H9 (cell line): Measurements from ENCODE around the gene ZFYVE19. TPM values are rescaled to one million over a fixed set of nuclear protein-coding genes. Genes with fewer than 3 reads are reported as not detected.

Experiments used
- DNase-seq: peaks from one replicate; pipeline ENCODE4 v3.0.0-alpha.2; 2017
- H2AFZ ChIP-seq: one replicate; pipeline ENCODE4 v1.6.1; 2013; ENCODE audit warnings: mild to moderate bottlenecking, low read length, control low read depth, moderate library complexity
- H2AK5ac ChIP-seq: 2 replicates; pipeline ENCODE4 v1.6.1; 2013; ENCODE audit warnings: low read length, control low read depth, mixed read lengths; ENCODE audit not compliant: insufficient read length
- H2BK120ac ChIP-seq: one replicate; pipeline ENCODE4 v1.6.1; 2013; ENCODE audit warnings: low read depth, mild to moderate bottlenecking, low read length, control low read depth, inconsistent platforms; ENCODE audit not compliant: poor library complexity, severe bottlenecking
- H2BK12ac ChIP-seq: 2 replicates; pipeline ENCODE4 v1.6.1; 2013; ENCODE audit warnings: low read length, control low read depth, mixed read lengths, low read depth; ENCODE audit not compliant: insufficient read length
- H2BK15ac ChIP-seq: 2 replicates; pipeline ENCODE4 v1.6.1; 2013; ENCODE audit warnings: low read depth, low read length, control low read depth
- H2BK20ac ChIP-seq: one replicate; pipeline ENCODE4 v1.6.1; 2013; ENCODE audit warnings: low read depth, mild to moderate bottlenecking, low read length, control low read depth, inconsistent platforms; ENCODE audit not compliant: poor library complexity, severe bottlenecking
- H2BK5ac ChIP-seq: 2 replicates; pipeline ENCODE4 v1.6.1; 2013; ENCODE audit warnings: low read length, control low read depth, mixed read lengths; ENCODE audit not compliant: insufficient read length
- H3K14ac ChIP-seq: 2 replicates; pipeline ENCODE4 v1.6.1; 2013; ENCODE audit warnings: low read length, control low read depth; ENCODE audit not compliant: insufficient read depth
- H3K18ac ChIP-seq: 2 replicates; pipeline ENCODE4 v1.6.1; 2013; ENCODE audit warnings: low read depth, mild to moderate bottlenecking, mixed read lengths, low read length, control low read depth; ENCODE audit not compliant: insufficient read length
- H3K23ac ChIP-seq: 2 replicates; pipeline ENCODE4 v1.6.1; 2013; ENCODE audit warnings: low read length, control low read depth, mixed read lengths, low read depth; ENCODE audit not compliant: insufficient read length
- H3K23me2 ChIP-seq: 2 replicates; pipeline ENCODE4 v1.6.1; 2013; ENCODE audit warnings: low read depth, mild to moderate bottlenecking, mixed read lengths, low read length, control low read depth; ENCODE audit not compliant: insufficient read length, poor library complexity, severe bottlenecking
- H3K27ac ChIP-seq: 2 replicates; pipeline ENCODE4 v1.5.1; 2013; ENCODE audit warnings: low read length, control low read depth, mixed read lengths, low read depth; ENCODE audit not compliant: insufficient read length
- H3K27me3 ChIP-seq: 2 replicates; pipeline ENCODE4 v1.6.1; 2013; ENCODE audit warnings: low read length, control low read depth, inconsistent platforms; ENCODE audit not compliant: insufficient read depth
- H3K4ac ChIP-seq: 2 replicates; pipeline ENCODE4 v1.6.1; 2013; ENCODE audit warnings: low read depth, mild to moderate bottlenecking, control low read depth, inconsistent platforms, low read length, moderate library complexity
- H3K4me1 ChIP-seq: 2 replicates; pipeline ENCODE4 v1.6.1; 2013; ENCODE audit warnings: low read length, control low read depth, inconsistent platforms; ENCODE audit not compliant: insufficient read depth
- H3K4me2 ChIP-seq: 2 replicates; pipeline ENCODE4 v1.6.1; 2013; ENCODE audit warnings: low read length, control low read depth, mixed read lengths; ENCODE audit not compliant: insufficient read length, insufficient read depth
- H3K56ac ChIP-seq: 2 replicates; pipeline ENCODE4 v1.6.1; 2013; ENCODE audit warnings: low read depth, mild to moderate bottlenecking, mixed read lengths, low read length, control low read depth; ENCODE audit not compliant: insufficient read length
- H3K79me1 ChIP-seq: 2 replicates; pipeline ENCODE4 v1.6.1; 2013; ENCODE audit warnings: low read depth, mild to moderate bottlenecking, moderate library complexity, low read length, control low read depth, inconsistent platforms; ENCODE audit not compliant: insufficient read depth, poor library complexity, severe bottlenecking
- H3K79me2 ChIP-seq: 2 replicates; pipeline ENCODE4 v1.6.1; 2013; ENCODE audit warnings: low read length, control low read depth, inconsistent platforms; ENCODE audit not compliant: insufficient read depth
- H3K9ac ChIP-seq: 2 replicates; pipeline ENCODE4 v1.6.1; 2013; ENCODE audit warnings: low read length, control low read depth, mixed read lengths; ENCODE audit not compliant: insufficient read length; ENCODE audit errors: extremely low read depth
- H3K9me3 ChIP-seq: one replicate; pipeline ENCODE4 v1.6.1; 2013; ENCODE audit warnings: low read depth, low read length, inconsistent platforms; ENCODE audit not compliant: control insufficient read depth
- H3T11ph ChIP-seq: one replicate; pipeline ENCODE4 v1.6.1; 2013; ENCODE audit warnings: mild to moderate bottlenecking, low read length, control low read depth, inconsistent platforms
- H4K20me1 ChIP-seq: one replicate; pipeline ENCODE4 v1.6.1; 2013; ENCODE audit not compliant: control insufficient read depth, insufficient read length, insufficient read depth
- H4K5ac ChIP-seq: 2 replicates; pipeline ENCODE4 v1.6.1; 2013; ENCODE audit warnings: low read depth, mild to moderate bottlenecking, mixed read lengths, low read length, control low read depth; ENCODE audit not compliant: insufficient read length
- H4K8ac ChIP-seq: replicated peaks from 2 replicates; pipeline ENCODE4 v1.6.1; 2013; ENCODE audit warnings: low read length, control low read depth, mixed read lengths, low read depth; ENCODE audit not compliant: insufficient read length
- H4K91ac ChIP-seq: 2 replicates; pipeline ENCODE4 v1.6.1; 2013; ENCODE audit warnings: low read depth, mild to moderate bottlenecking, moderate library complexity, mixed read lengths, low read length, control low read depth; ENCODE audit not compliant: insufficient read length
- H3K27ac Mint-ChIP-seq, 3 experiments: 2 replicates in 2 of 3; 3 replicates in 1 of 3; pipeline ENCODE4 v1.8.0; 2020 to 2021; ENCODE audit warnings: mixed read lengths in 3 of 3, mild to moderate bottlenecking in 1 of 3, moderate library complexity in 1 of 3
- H3K27me3 Mint-ChIP-seq: 2 replicates; pipeline ENCODE4 v1.8.0; 2021; ENCODE audit warnings: low read depth, mild to moderate bottlenecking, moderate library complexity, mixed read lengths
- H3K36me3 Mint-ChIP-seq, 3 experiments: 2 replicates in 2 of 3; 3 replicates in 1 of 3; pipeline ENCODE4 v1.8.0; 2020 to 2021; ENCODE audit warnings: low read depth in 3 of 3, mixed read lengths in 3 of 3; ENCODE audit not compliant: insufficient read depth in 1 of 3
- H3K4me1 Mint-ChIP-seq, 2 experiments: 2 replicates each; pipeline ENCODE4 v1.8.0; 2020; ENCODE audit warnings: mixed read lengths in 2 of 2
- H3K4me3 Mint-ChIP-seq, 2 experiments: 2 replicates in 1 of 2; 3 replicates in 1 of 2; pipeline ENCODE4 v1.8.0; 2020 to 2021; ENCODE audit warnings: mild to moderate bottlenecking in 2 of 2, mixed read lengths in 2 of 2, moderate library complexity in 1 of 2
- H3K9me3 Mint-ChIP-seq, 2 experiments: 2 replicates in 1 of 2; 3 replicates in 1 of 2; pipeline ENCODE4 v1.8.0; 2020; ENCODE audit warnings: mild to moderate bottlenecking in 2 of 2, mixed read lengths in 2 of 2, moderate library complexity in 1 of 2
- WGBS: extraction: QIAGEN DNeasy Blood & Tissue Kit; methylation state at CpG from one replicate; pipeline ENCODE4 v1.1.7; 2013; ENCODE audit warnings: missing lambda C conversion rate, low lambda C conversion rate, mixed read lengths; ENCODE audit not compliant: insufficient read length; ENCODE audit errors: extremely low coverage; 5-methylcytosine and 5-hydroxymethylcytosine counted together
- total RNA-seq: library from RNA; stranded (reverse); gene quantifications from 2 replicates; pipeline ENCODE4 v1.2.1, GENCODE V29; 2021
- TF ChIP-seq, protein P1 (sequence below): fragments of 200-600 bp; sonication (generic); conservative IDR thresholded peaks from 3 replicates; pipeline ENCODE4 v1.8.0; 2021; ENCODE audit warnings: antibody characterized with exemption, mild to moderate bottlenecking

The ZFYVE19 gene
- total RNA-seq, 1 experiment from 2014 or later: 11.3 TPM

DNA sequence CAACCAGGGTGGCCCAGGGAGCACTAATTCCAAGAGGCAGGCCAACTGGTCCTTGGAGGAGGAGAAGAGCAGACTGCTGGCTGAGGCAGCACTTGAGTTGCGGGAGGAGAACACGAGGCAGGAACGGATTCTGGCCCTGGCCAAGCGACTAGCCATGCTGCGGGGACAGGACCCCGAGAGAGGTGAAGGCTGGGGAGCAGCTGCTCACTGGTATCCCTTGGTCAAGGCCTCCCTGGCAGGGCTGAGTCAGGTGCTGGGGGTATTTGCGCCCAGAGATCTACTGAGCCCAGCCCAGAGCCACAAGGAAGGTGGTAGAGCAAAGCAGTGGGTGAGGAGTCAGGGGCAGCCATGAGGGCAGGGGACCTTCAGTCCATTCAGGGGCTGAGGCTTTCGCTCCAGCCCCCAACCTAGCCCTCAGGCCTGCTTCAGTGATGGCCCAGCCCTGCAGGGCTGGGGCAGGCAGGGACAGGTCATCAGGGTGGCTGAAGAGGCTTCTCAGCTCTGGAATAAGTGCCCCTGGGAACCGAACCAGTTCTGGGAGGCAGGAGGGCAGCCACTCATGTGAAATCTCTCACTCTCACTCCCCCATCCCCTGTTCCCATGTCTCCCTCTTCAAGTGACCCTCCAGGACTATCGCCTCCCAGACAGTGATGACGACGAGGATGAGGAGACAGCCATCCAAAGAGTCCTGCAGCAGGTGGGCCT, 6.0 kb downstream of the ZFYVE19 start:
- DNase-seq: no peak
- no peaks in the 10 kb centered on the region; the same call in 1 of the 2 replicates for H3K27me3 Mint-ChIP-seq
- H3K27me3 ChIP-seq: no peaks in the 10 kb centered on the region
- no peak overlapping the region for H3K18ac ChIP-seq
- H3K56ac ChIP-seq: no peak overlapping the region
- no peak overlapping the region for H2BK20ac ChIP-seq
- H3K4me3 Mint-ChIP-seq: no peak overlapping the region
- TF ChIP-seq, protein P1, sequence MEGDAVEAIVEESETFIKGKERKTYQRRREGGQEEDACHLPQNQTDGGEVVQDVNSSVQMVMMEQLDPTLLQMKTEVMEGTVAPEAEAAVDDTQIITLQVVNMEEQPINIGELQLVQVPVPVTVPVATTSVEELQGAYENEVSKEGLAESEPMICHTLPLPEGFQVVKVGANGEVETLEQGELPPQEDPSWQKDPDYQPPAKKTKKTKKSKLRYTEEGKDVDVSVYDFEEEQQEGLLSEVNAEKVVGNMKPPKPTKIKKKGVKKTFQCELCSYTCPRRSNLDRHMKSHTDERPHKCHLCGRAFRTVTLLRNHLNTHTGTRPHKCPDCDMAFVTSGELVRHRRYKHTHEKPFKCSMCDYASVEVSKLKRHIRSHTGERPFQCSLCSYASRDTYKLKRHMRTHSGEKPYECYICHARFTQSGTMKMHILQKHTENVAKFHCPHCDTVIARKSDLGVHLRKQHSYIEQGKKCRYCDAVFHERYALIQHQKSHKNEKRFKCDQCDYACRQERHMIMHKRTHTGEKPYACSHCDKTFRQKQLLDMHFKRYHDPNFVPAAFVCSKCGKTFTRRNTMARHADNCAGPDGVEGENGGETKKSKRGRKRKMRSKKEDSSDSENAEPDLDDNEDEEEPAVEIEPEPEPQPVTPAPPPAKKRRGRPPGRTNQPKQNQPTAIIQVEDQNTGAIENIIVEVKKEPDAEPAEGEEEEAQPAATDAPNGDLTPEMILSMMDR: no peak
- H3K27ac Mint-ChIP-seq: peak overlapping the region in 1 of 3 experiments; percentile 25; a peak in 1 of 7 replicates
- peaks cover 10 to 11% of the 10 kb centered on the region in 2 experiments for H3K4me1 Mint-ChIP-seq
- H3K36me3 Mint-ChIP-seq: peaks cover 0 to 18% (median 0%) of the 10 kb centered on the region in 3 experiments; a peak in 3 of 7 replicates
- H2AK5ac ChIP-seq: no peak overlapping the region
- H4K8ac ChIP-seq: no peak overlapping the region
- H3K23ac ChIP-seq: no peak overlapping the region
- no peak overlapping the region for H2BK12ac ChIP-seq
- no peak overlapping the region for H3K27ac ChIP-seq
- H3K9ac ChIP-seq: no peak overlapping the region
- H4K5ac ChIP-seq: no peak overlapping the region
- no peak overlapping the region for H3K4ac ChIP-seq
- no peaks in the 10 kb centered on the region for H3K79me1 ChIP-seq
- no peak overlapping the region for H3T11ph ChIP-seq
- H3K4me1 ChIP-seq: no peaks in the 10 kb centered on the region
- no peak overlapping the region for H3K4me2 ChIP-seq
- H4K91ac ChIP-seq: no peak overlapping the region
- WGBS: no CpG with 5 or more reads among the region's 12 CpGs
- no peaks in the 10 kb centered on the region for H3K9me3 ChIP-seq
- no peak overlapping the region for H2AFZ ChIP-seq
- no peak overlapping the region for H2BK120ac ChIP-seq
- no peaks in the 10 kb centered on the region for H4K20me1 ChIP-seq
- H3K79me2 ChIP-seq: no peaks in the 10 kb centered on the region
- H3K14ac ChIP-seq: no peak overlapping the region
- no peaks in the 10 kb centered on the region; a peak in 1 of 5 replicates for H3K9me3 Mint-ChIP-seq
- no peaks in the 10 kb centered on the region for H3K23me2 ChIP-seq
- no peak overlapping the region for H2BK15ac ChIP-seq
- H2BK5ac ChIP-seq: no peak overlapping the region
